AG04449 (cell line): ENCODE data around the gene LCT.

Experiments used
- CTCF ChIA-PET: fragments of 350-600 bp; formaldehyde crosslinking; extraction: SDS; loops from one replicate; lab custom pipeline; 2021; ENCODE audit warnings: antibody characterized with exemption; lab: Yijun Ruan, JAX
- POLR2A ChIA-PET: fragments of 400-600, 350-600 bp; formaldehyde crosslinking; extraction: SDS; loops from one replicate; lab custom pipeline; 2020; ENCODE audit warnings: antibody characterized with exemption, inconsistent platforms; lab: Yijun Ruan, JAX
- DNase-seq: peaks from one replicate; pipeline ENCODE4 v3.0.0-alpha.2; 2010; ENCODE audit warnings: low read depth, low spot score
- H3K4me3 ChIP-seq: 2 replicates; pipeline ENCODE4 v1.5.1; 2011; ENCODE audit warnings: low read depth, mild to moderate bottlenecking, control low read depth, low read length
- TF ChIP-seq, protein P1 (sequence below): IDR thresholded peaks from one replicate; pipeline ENCODE4 v1.5.1; 2011; ENCODE audit warnings: mild to moderate bottlenecking, moderate library complexity, low read length, control low read depth, inconsistent platforms; ENCODE audit not compliant: insufficient read depth; ENCODE audit errors: missing control alignments

LCT gene

DNA sequence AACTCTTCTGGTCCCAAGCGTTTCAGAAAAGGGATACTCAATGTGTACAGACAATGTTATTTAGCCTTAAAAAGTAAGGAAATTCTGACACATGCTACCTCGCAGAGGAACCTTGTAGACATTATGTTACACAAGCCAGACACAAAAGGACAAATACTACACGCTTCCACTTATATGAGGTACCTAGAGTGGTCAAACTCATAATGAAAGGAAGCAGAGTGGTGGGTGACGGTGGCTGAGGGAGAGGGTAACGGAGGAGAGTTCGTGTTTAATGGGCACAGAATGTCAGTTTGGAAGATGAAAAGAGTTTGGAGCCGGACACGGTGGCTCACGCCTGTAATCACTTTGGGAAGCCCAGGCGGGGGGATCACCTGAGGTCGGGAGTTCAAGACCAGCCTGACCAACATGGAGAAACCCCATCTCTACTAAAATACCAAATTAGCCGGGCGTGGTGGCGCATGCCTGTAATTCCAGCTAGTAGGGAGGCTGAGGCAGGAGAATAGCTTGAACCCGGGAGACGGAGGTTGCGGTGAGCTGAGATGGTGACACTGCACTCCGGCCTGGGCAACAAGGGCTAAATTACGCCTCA lies 37.9 kb upstream of the LCT start:
- ChIA-PET CTCF (interaction anchor here (0.7 kb wide), 2 partner anchors 8 to 77 kb away, joined by 3 read pairs; no protein-coding TSS in a partner anchor), POLR2A (interaction anchor here (1.8 kb wide), 1 partner anchor 35 kb away, joined by 5 read pairs; no protein-coding TSS in a partner anchor)
- DNase-seq: no peak
- TF ChIP-seq, protein P1, sequence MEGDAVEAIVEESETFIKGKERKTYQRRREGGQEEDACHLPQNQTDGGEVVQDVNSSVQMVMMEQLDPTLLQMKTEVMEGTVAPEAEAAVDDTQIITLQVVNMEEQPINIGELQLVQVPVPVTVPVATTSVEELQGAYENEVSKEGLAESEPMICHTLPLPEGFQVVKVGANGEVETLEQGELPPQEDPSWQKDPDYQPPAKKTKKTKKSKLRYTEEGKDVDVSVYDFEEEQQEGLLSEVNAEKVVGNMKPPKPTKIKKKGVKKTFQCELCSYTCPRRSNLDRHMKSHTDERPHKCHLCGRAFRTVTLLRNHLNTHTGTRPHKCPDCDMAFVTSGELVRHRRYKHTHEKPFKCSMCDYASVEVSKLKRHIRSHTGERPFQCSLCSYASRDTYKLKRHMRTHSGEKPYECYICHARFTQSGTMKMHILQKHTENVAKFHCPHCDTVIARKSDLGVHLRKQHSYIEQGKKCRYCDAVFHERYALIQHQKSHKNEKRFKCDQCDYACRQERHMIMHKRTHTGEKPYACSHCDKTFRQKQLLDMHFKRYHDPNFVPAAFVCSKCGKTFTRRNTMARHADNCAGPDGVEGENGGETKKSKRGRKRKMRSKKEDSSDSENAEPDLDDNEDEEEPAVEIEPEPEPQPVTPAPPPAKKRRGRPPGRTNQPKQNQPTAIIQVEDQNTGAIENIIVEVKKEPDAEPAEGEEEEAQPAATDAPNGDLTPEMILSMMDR: no peak
- H3K4me3 ChIP-seq: peak overlapping the region; percentile 72

DNA sequence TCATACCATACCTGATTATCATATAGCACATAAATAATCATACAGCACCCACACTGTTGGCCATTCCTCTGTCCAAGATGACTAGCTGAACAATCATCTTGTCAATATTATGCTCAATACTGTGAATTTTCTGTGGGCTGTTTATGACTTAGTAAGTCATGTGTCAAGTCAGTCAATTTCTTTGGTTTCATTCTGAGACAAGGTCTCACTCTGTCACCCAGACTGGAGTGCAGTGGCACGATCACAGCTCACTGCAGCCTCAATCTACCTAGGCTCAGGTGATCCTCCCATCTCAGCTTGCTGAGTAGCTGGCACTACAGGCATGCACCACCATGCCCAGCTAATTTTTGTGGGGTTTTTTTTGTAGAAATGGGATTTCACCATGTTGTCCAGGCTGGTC lies 33.6 kb upstream of the LCT start:
- CTCF ChIA-PET: interaction anchor here (0.6 to 1.8 kb wide), 3 partner anchors 11 to 73 kb away, joined by 3 to 5 read pairs (median 3); no protein-coding TSS in a partner anchor

DNA sequence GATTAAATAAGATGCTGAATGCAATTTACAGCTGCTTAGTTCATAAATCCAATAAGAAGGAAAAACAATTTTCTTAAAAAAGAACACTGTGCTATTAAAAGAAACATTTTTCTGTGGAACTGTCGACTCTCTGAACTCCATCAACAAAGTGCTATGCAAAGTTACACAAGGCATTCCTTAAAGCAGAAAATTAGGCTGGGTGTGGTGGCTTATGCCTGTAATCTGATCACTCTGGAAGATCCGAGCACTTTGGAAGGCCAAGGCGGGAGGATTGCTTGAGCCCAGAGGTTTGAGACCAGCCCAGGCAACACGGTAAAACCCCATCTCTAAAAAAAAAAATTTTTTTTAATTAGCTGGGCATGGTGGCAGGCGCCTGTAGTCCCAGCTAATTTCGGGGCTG lies 26.2 kb upstream of the LCT start:
- TF ChIP-seq, protein P1: no peak
- H3K4me3 ChIP-seq: no peak overlapping the region
- DNase-seq: no peak
- ChIA-PET CTCF (interaction anchor here (1.5 kb wide), 1 partner anchor 65 kb away, joined by 3 read pairs; no protein-coding TSS in a partner anchor), POLR2A (no interaction called here)

More for the DNA sequence above, 33.6 kb upstream of the LCT start:
- no peak overlapping the region for H3K4me3 ChIP-seq
- POLR2A ChIA-PET: no interaction called here
- DNase-seq: no peak
- TF ChIP-seq, protein P1: no peak

DNA sequence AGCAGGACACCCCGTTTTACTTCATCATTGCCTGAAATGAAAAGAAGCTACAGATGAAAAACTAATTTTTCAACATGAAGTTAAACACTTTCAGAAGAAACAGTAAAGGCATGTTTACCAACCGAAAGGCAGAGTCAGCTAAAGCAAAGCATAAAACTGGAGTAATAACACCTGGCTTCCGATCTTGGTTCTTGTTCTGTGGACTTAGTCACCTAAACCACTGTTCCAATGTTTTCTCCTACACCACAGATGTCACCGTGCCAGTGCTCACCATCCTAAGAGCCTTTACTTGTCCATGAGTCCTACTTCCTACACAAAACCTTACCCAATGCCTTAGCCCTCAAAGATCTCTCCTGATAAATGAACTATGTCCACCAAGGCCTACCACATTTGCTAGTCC lies 25.7 kb upstream of the LCT start:
- no peak overlapping the region for H3K4me3 ChIP-seq
- DNase-seq: no peak
- CTCF ChIA-PET: interaction anchor here (1.5 kb wide), 1 partner anchor 65 kb away, joined by 3 read pairs; no protein-coding TSS in a partner anchor
- POLR2A ChIA-PET: no interaction called here
- TF ChIP-seq, protein P1: no peak

DNA sequence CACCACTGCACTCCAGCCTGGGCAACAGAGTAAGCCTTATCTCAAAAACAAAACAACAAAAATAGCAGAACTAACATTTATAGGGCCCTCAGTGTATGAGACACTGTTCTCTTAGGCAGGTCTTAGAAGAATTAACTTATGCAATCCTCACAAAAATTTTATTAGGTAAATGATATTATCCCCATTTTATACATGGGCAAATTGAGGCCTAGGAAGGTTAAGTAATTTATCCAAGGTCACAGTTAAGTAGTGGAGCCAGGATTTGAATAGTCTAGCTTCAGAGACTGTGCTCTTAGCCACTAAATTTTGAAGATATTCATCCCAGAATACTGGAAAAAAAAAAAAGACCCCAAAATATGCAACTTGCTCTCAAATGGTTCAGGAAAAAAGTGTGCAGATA lies 16.4 kb upstream of the LCT start:
- POLR2A ChIA-PET: no interaction called here
- TF ChIP-seq, protein P1: no peak
- CTCF ChIA-PET: no interaction called here
- H3K4me3 ChIP-seq: no peak overlapping the region
- DNase-seq: no peak

DNA sequence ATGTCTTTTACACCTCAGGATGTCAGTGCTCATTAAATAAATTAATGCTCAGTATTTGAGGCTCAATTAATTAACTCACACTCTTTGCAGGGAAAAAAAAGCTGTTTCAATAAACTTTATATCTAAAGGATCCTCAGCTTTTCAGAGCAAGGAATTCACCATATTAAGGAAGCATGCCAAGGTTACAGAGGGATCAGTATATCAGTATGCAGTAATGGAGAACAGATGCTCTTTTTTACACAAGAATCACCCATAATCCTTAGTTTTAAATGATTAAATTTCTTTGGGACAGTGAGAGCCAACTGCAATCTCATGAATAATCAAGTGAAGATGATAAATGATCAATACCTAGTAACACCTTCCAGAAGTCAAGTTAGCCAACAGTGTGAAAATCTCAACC lies 14.9 kb upstream of the LCT start:
- no peak for DNase-seq
- POLR2A ChIA-PET: no interaction called here
- no peak overlapping the region for H3K4me3 ChIP-seq
- TF ChIP-seq, protein P1: no peak
- CTCF ChIA-PET: interaction anchor here (0.6 to 1.2 kb wide), 2 partner anchors 10 to 547 kb away, joined by 3 read pairs; no protein-coding TSS in a partner anchor
